ENCODE measurements around the gene MAD1L1.
A peak's percentile ranks its signal among the peaks of the same experiment; 100 is the strongest.
"Not testable (repeated sequence)": the region's sequence is repeated elsewhere in the genome, so short reads cannot be mapped to it uniquely, and the experiment has no call there.

MAD1L1 gene

DNA sequence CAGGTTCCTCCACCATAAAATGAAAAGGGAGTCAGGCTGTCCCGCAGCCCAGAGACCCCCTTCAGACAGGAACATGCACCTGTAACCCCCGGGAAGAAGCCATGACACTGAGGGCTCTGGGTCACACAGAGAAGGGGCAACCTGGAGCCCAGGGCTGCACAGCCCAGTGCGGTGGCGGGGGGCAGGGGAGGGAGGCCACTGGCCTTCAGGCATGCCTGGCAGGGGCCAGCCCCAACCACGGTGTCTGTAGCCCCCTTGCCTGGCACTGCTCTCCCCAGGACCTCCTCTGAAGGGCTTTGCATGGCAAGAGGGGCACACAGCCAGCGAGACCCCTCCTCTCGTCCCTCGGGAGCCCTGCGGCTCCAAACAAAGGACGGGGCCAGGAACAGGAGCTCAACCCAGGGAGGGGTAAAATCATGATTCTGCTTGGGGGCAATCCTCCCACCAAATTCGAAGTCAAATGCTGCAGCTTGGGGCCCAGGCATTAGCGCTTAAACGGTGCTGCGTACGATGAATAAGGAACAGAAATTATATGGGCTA, 235.1 kb downstream of the MAD1L1 start:
- DNase-seq = no peak

GRCh38 chr7:1996816-1997215, 235.9 kb downstream of the MAD1L1 start:
- no peak for DNase-seq

- DNase-seq = not testable (repeated sequence)
Observed at GRCh38 chr7:1995911-1996420, 236.8 kb downstream of the MAD1L1 start.

GRCh38 chr7:1995426-1995825, 237.3 kb downstream of the MAD1L1 start:
- peak in 2 of 3 experiments; percentile 67 to 74 for DNase-seq

DNA sequence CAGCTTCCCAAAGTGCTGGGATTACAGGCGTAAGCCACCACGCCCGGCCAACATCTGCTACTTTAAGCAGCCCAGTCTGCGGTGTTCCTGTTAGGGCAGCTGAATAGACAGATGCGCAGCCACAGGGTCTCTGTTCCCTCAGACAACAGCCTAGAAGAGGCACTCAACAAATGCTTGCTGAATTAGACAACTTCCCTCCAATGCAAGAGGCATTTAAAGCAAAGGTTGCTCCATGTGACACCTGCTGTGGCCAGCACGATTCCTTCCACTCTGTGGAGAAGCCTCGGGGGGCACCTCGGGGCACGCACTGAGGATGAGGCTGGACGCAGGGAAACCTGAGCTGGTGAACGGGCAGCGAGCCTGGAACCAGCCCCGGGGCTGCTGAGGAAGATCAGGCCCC, 237.8 kb downstream of the MAD1L1 start:
- DNase-seq = peak; percentile 67 to 84 (median 79)

DNA sequence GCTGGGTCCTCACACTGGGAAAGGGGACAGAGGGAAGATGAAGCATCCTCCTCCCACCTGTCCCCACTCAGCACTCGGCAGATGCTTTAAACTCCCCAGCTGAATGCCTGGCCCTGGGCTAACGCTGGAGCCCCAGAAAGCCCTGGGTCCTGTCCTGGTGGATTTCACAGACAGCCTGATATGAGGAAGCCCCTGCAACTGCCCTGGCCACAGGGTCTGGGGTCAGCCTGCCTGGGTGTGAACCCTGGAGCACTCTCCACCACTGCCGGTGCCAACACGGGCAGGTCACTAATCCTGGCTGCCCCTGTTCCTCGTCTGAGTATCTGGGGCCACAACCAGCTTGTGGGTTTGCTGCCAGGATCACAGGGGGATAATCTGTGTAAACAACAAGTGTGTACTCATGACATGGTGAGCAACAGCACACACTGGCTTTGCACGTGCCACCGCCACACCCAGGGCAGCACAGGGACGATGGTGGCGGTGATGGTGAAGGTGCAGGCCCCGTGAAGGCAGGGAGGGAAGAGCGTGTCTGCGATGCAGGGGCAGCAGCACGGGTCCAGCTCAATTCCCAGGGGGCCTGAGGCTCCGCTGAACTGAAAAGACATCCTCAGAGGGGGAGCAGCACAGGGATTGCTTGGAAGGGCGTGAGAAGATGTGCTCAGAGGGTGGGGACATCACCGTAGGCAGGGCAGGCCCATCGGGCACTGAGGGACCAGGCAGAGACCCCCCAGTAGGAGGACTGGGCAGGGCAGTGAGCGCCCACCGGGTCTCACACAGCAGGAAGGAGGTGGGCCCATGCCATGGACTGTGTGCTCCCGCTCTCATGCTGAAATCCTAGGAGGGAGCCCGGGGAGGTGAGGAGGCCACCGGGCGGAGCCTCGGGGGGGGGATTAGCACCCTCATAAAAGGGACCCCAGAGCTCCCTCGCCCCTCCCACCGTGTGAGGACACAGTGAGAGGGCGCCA, 238.7 kb downstream of the MAD1L1 start:
- DNase-seq = no peak

GRCh38 chr7:1993031-1993695, 239.6 kb downstream of the MAD1L1 start:
- no peak for DNase-seq

- no peak for DNase-seq
Observed at GRCh38 chr7:1992554-1992953, 240.2 kb downstream of the MAD1L1 start.

DNA sequence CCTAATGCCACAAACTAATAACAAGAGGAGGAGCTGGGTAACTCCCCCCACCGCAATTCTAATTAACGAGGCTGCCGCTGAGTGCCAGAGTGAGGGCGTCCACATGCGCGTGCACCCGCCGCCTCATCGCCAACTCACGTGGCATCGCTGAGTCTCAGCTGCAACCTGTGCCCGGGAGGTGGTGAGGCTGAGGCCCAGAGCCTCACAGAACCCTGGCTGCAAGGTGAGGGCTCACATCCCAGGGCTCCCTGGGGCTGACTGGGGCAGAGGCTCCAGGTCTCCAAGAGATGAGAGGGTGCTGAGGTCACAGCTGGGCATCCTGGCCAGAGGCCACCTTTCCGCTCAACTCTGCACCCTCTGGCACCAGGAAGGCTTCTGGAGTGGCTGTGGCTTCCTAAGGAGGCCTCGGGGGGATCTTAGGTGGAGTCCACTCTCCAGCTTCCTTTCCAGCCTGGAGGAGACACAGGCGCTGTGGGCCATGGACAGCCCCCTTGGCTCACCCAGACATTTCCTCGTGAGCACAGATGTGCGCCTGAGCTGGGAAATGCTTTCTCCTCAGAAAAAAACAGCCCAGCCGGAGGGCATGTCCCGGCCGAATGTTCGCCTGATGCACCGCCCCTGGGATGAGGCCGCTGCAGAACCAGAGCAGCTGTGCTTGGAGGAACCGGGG, 242.6 kb downstream of the MAD1L1 start:
- DNase-seq = peak in 2 of 3 experiments; percentile 25 to 38

- DNase-seq = no peak
Observed at GRCh38 chr7:1989049-1989860, 243.5 kb downstream of the MAD1L1 start.

GRCh38 chr7:1988533-1988930, 244.2 kb downstream of the MAD1L1 start:
- no peak for DNase-seq

GRCh38 chr7:1987591-1988532, 244.9 kb downstream of the MAD1L1 start:
- no peak for DNase-seq

DNA sequence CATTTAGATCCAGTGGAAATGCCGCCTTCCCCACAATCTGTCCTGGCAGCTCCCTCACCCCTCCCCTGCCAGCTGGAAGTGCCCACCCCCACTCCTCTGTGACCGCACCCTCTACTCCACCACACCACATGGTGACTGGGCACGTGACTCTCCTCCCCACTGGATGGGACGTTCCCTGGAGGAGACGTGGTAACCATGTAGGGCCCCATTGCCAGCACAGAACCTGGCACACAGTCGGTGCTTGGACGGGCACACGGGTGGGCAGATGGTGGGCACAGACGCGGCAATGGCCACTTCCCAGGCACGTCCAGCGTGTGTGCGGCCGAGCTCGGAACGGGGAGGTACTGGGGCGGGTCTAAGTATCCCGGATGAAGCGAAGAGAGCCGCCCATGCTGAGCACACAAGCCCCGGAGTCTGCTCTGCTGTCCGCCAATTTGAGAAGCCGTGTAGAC, 245.6 kb downstream of the MAD1L1 start:
- DNase-seq = no peak

DNA sequence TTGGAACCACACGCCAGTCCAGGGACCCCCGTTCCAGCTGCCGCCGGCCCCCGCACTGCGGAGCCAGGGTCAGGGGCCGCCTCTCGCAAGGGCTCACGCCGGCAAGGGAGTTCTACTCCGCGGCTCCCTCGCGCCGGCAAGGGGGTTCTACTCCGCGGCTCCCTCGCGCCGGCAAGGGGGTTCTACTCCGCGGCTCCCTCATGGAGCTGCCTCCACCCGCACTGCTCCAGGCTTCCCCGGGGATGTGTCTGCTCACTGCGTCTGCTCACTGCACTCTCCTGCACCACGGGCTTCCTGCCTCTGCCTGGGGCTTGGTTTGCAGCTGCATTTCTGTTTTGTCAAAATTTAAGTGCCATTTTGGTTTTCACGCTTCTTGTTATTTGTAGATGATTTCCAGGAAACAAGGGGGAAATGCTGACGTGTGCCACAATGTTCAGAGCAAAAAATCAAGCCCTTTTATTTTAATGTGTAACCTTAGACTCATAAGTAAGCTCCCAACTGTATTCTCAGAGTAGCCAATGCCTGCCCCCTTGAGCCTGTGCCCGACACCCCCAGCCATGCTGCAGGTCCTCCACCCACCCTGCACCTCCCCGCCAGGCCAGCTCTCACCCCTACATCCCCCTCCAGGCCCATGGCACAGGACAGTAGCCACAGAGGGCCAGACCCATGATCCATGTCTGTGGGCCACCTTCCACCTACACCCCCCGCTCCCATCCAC, 246.2 kb downstream of the MAD1L1 start:
- no peak for DNase-seq

DNA sequence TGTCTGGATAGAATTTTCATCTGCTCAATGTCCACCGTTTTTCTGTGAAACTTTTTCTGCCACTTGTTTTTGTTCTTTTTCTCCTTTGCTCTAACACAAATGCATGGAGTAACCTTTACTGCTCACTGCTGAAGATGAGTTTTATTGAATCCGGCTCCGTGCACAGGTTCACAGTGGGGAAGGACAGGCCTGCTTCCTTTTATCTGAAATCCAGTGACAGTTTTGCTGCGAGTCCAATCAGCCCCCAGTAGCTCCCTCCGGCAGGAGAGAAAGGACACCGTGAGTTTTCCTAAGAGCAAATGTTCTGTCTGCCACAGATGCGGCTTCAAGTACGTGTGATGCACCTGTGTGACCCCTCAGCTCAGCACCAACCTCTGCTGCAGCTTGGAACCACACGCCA, 246.8 kb downstream of the MAD1L1 start:
- DNase-seq = no peak

GRCh38 chr7:1985042-1985441, 247.7 kb downstream of the MAD1L1 start:
- DNase-seq = no peak

GRCh38 chr7:1981878-1982230, 250.9 kb downstream of the MAD1L1 start:
- DNase-seq = no peak

DNA sequence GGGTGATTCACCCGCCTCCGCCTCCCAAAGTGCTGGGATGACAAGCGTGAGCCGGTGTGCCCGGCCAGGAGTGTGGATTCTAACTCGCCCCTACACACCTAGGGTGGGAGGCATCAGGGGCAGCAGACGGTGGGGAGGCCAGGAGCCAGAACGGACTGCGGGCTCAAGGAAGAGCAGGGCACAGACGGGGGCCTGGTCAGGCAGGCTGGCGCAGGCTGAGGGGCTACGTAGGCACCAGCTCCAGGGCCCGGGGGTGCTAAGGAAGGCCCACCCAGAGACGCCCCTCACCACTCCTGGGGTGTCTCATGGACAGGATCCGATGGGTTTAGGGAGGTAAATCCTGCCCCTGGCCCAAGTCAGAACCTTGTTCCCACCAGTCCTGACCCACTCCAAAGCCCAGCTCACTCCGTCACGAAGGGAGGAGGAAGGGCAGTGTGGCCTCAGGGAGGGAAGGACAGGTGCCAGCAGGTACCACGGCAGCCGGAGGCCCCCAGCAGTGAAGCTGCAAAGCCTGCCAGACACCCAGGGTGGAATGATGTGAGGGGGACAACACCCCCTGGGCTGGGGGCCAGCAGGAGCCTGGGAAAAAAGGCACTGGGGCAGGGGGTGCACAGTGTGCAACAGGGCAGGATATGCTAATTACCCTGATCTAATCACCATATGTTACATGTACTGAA, 251.4 kb downstream of the MAD1L1 start:
- DNase-seq = peak in 1 of 3 experiments; percentile 21

Data from NCI-H1417 (cell line).